HCT116 (cell line): ENCODE results near the gene OSBP2. TPM values are rescaled to one million over a fixed set of nuclear protein-coding genes. Genes with fewer than 3 reads are reported as not detected.
A peak's percentile ranks its signal among the peaks of the same experiment; 100 is the strongest.

Experiments used
- ATAC-seq: fragments of 200-7000 bp; cut with Tn5 transposase; 2 replicates; pipeline ENCODE4 v1.9.1; 2020; ENCODE audit warnings: mild to moderate bottlenecking, moderate library complexity
- BruUV-seq: library from RNA; stranded (reverse); fragments of 400-500 nt; replicated peaks from 2 replicates; lab custom pipeline; 2021; lab: Mats Ljungman, UMichigan
- CTCF ChIA-PET: fragments of 300-600 bp; sonication (Branson Sonifier 250); formaldehyde crosslinking; loops from one replicate; lab custom pipeline; 2021; ENCODE audit warnings: antibody characterized with exemption; lab: Charles Lee
- POLR2A ChIA-PET: fragments of 300-600, 350-600 bp; sonication (Branson Sonifier 250); formaldehyde crosslinking; loops from one replicate; lab custom pipeline; 2021; ENCODE audit warnings: antibody characterized with exemption; lab: Charles Lee
- RAD21 ChIA-PET, 2 experiments: fragments of 300-600 bp; sonication (Branson Sonifier 250); formaldehyde crosslinking; loops; one replicate each; lab custom pipeline; 2023; ENCODE audit warnings: low total read pairs in 2 of 2; ENCODE audit not compliant: uncharacterized antibody in 2 of 2, unreplicated experiment in 2 of 2, low non-redundant PET in 1 of 2; lab: Charles Lee
- DNase-seq: peaks from one replicate; pipeline ENCODE4 v3.0.0-alpha.2; 2010; ENCODE audit warnings: low read depth, low spot score
- H2AFZ ChIP-seq: fragments of 200-600 bp; shearing (Covaris generic), sonication (generic); 2 replicates; pipeline ENCODE4 v1.6.1; 2017; ENCODE audit warnings: low read depth, mixed run types, mixed read lengths, antibody characterized with exemption, low read length; ENCODE audit not compliant: poor library complexity, severe bottlenecking
- H3K27ac ChIP-seq: 2 replicates; pipeline ENCODE4 v1.5.1; 2012; ENCODE audit warnings: low read depth, low read length
- H3K27me3 ChIP-seq: fragments of 200-600 bp; sonication (generic); 2 replicates; pipeline ENCODE4 v1.6.1; 2016; ENCODE audit warnings: mixed run types, low read length, mixed read lengths; ENCODE audit not compliant: insufficient read depth
- H3K36me3 ChIP-seq, 2 experiments: fragments of 200-500 bp in 1 of 2; fragments of 200-600 bp in 1 of 2; sonication (Bioruptor generic) in 1 of 2; sonication (generic) in 1 of 2; 2 replicates each; pipeline versions ENCODE4 v1.5.1 to v1.6.1; 2014 to 2016; ENCODE audit warnings: low read length in 2 of 2, inconsistent platforms in 1 of 2, mixed read lengths in 1 of 2, mixed run types in 1 of 2; ENCODE audit not compliant: insufficient read depth in 2 of 2, control insufficient read depth in 1 of 2
- H3K4me1 ChIP-seq, 2 experiments: fragments of 200-600 bp in 1 of 2; sonication (generic) in 1 of 2; 2 replicates each; pipeline versions ENCODE4 v1.5.1 to v1.6.1; 2012 to 2017; ENCODE audit warnings: low read length in 2 of 2, inconsistent platforms in 1 of 2, mild to moderate bottlenecking in 1 of 2, mixed read lengths in 1 of 2, mixed run types in 1 of 2, moderate library complexity in 1 of 2; ENCODE audit not compliant: insufficient read depth in 2 of 2, control insufficient read depth in 1 of 2
- H3K4me2 ChIP-seq: fragments of 200-600 bp; sonication (generic); 2 replicates; pipeline ENCODE4 v1.6.1; 2017; ENCODE audit warnings: mixed run types, low read length, mixed read lengths
- H3K4me3 ChIP-seq, 2 experiments: fragments of 200-600 bp in 1 of 2; sonication (generic) in 1 of 2; replicated peaks in 1 of 2; 2 replicates each; pipeline ENCODE4 v1.5.1; 2011 to 2016; ENCODE audit warnings: low read length in 2 of 2, control low read depth in 1 of 2, low read depth in 1 of 2, mild to moderate bottlenecking in 1 of 2, mixed read lengths in 1 of 2, mixed run types in 1 of 2
- H3K79me2 ChIP-seq: fragments of 200-600 bp; sonication (generic); 2 replicates; pipeline ENCODE4 v1.6.1; 2017; ENCODE audit warnings: mild to moderate bottlenecking, mixed run types, low read length, moderate library complexity, mixed read lengths; ENCODE audit not compliant: insufficient read depth
- H3K9ac ChIP-seq: fragments of 200-600 bp; sonication (generic); 2 replicates; pipeline ENCODE4 v1.6.1; 2016; ENCODE audit warnings: low read length, mixed read lengths
- H3K9me2 ChIP-seq: fragments of 200-600 bp; sonication (generic), shearing (Covaris generic); 2 replicates; pipeline ENCODE4 v1.6.1; 2017; ENCODE audit warnings: mixed run types, mild to moderate bottlenecking, moderate library complexity; ENCODE audit not compliant: insufficient read depth
- H3K9me3 ChIP-seq, 2 experiments: fragments of 200-500 bp in 1 of 2; fragments of 200-600 bp in 1 of 2; sonication (Bioruptor generic) in 1 of 2; sonication (generic) in 1 of 2; 2 replicates each; pipeline ENCODE4 v1.6.1; 2014 to 2017; ENCODE audit warnings: low read length in 2 of 2, mixed read lengths in 2 of 2, inconsistent platforms in 1 of 2, low read depth in 1 of 2, mild to moderate bottlenecking in 1 of 2, mixed run types in 1 of 2, moderate library complexity in 1 of 2; ENCODE audit not compliant: control insufficient read depth in 1 of 2, insufficient read depth in 1 of 2
- H4K20me1 ChIP-seq: fragments of 200-600 bp; sonication (generic), shearing (Covaris generic); 2 replicates; pipeline ENCODE4 v1.6.1; 2017; ENCODE audit warnings: mixed run types, mild to moderate bottlenecking, moderate library complexity; ENCODE audit not compliant: insufficient read depth
- ELF1 ChIP-seq: IDR thresholded peaks from 2 replicates; pipeline ENCODE4 v1.6.1; 2012; ENCODE audit warnings: low read depth, borderline replicate concordance
- EZH2phosphoT487 ChIP-seq: fragments of 200-600 bp; IDR thresholded peaks from 2 replicates; pipeline ENCODE4 v1.6.1; 2018; ENCODE audit warnings: antibody characterized with exemption, borderline replicate concordance
- POLR2A ChIP-seq: IDR thresholded peaks from 2 replicates; pipeline ENCODE4 v1.7.0; 2011; ENCODE audit warnings: borderline replicate concordance; ENCODE audit not compliant: insufficient read depth, insufficient read length; ENCODE audit errors: extremely low read depth
- SIN3A ChIP-seq: IDR thresholded peaks from 2 replicates; pipeline ENCODE4 v1.6.1; 2012; ENCODE audit warnings: low read depth
- SP1 ChIP-seq: IDR thresholded peaks from 2 replicates; pipeline ENCODE4 v1.6.1; 2012; ENCODE audit warnings: low read depth
- TCF7L2 ChIP-seq: IDR thresholded peaks from 2 replicates; pipeline ENCODE4 v1.7.0; 2011; ENCODE audit warnings: borderline replicate concordance, inconsistent platforms; ENCODE audit not compliant: insufficient read depth, insufficient read length; ENCODE audit errors: extremely low read depth
- YY1 ChIP-seq: IDR thresholded peaks from 2 replicates; pipeline ENCODE4 v1.6.1; 2011; ENCODE audit warnings: low read length, low read depth, moderate library complexity, mild to moderate bottlenecking; ENCODE audit not compliant: insufficient replicate concordance; ENCODE audit errors: extremely low read depth
- ZNF274 ChIP-seq: fragments of 200-500 bp; sonication (Bioruptor generic); IDR thresholded peaks from 2 replicates; pipeline ENCODE4 v1.6.1; 2014; ENCODE audit warnings: mild to moderate bottlenecking, low read depth, low read length, inconsistent platforms
- intact Hi-C: fragments of 100-400 bp; cut with micrococcal nuclease; formaldehyde crosslinking; loops from 2 replicates; pipeline ENCODE4 v1.10.0; 2022
- total RNA-seq: library from RNA; stranded (reverse); gene quantifications from one replicate; pipeline ENCODE4 v1.2.1, GENCODE V29; 2021; ENCODE audit not compliant: unreplicated experiment
- TF ChIP-seq, protein P1 (sequence below): IDR thresholded peaks from 2 replicates; pipeline ENCODE4 v1.6.1; 2011; ENCODE audit warnings: mild to moderate bottlenecking, low read length, moderate library complexity; ENCODE audit not compliant: insufficient replicate concordance; ENCODE audit errors: extremely low read depth

OSBP2 gene
- total RNA-seq, 1 experiment from 2014 or later, result 12.9 TPM

DNA sequence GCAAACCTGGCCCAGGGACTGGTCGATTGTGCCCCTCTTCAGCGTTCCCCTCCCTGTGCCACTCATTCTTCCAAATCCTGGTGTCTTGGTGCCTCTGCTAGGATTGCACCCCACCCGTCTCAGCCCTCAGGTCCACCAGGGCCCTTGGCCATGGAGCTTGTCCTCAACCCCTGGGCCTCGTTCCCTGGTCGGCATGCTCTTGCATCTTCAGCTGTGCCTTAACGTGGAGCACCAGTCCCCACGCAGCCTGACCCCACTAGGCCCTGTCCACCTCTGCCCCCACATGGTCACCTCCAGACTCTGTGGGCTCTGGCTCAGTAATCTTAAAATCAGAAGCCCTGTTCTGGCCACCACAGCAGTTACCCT lies 61.1 kb downstream of the OSBP2 start:
- ChIA-PET POLR2A (interaction anchor here (1.9 kb wide), 1 partner anchor 121 kb away, joined by 15 read pairs; the partner anchor contains the start of gene SLC35E4), RAD21 (interaction anchor here (1.0 to 2.5 kb wide), 6 partner anchors 54 to 150 kb away, joined by 4 to 27 read pairs (median 6); partner anchors contain the start of genes SLC35E4 (in 2 of the 2) and TCN2 (in 1 of the 2))

More for the DNA sequence above, 61.1 kb downstream of the OSBP2 start:
- Histone ChIP-seq H3K36me3 (no peaks in the 10 kb centered on the region), H3K9ac (no peak overlapping the region), H3K79me2 (no peaks in the 10 kb centered on the region), H3K4me3 (no peak overlapping the region), H3K9me3 (no peaks in the 10 kb centered on the region), H4K20me1 (no peaks in the 10 kb centered on the region), H3K27me3 (no peaks in the 10 kb centered on the region), H3K4me1 (peaks cover 0 to 6% of the 10 kb centered on the region in 2 experiments; a peak in 1 of 4 replicates), H3K9me2 (no peaks in the 10 kb centered on the region), H3K27ac (no peak overlapping the region), H2AFZ (no peak overlapping the region), H3K4me2 (no peak overlapping the region)
- CTCF ChIA-PET, result interaction anchor here (0.8 to 2.5 kb wide), 15 partner anchors 8 to 311 kb away, joined by 3 to 95 read pairs (median 5); partner anchors contain the start of genes PES1, SLC35E4 and TCN2
- no TSS peak for BruUV-seq
- TF ChIP-seq ZNF274 (no peak), POLR2A (no peak), EZH2phosphoT487 (no peak), SIN3A (no peak), YY1 (no peak), TCF7L2 (no peak), ELF1 (no peak), SP1 (no peak)
- TF ChIP-seq, protein P1, sequence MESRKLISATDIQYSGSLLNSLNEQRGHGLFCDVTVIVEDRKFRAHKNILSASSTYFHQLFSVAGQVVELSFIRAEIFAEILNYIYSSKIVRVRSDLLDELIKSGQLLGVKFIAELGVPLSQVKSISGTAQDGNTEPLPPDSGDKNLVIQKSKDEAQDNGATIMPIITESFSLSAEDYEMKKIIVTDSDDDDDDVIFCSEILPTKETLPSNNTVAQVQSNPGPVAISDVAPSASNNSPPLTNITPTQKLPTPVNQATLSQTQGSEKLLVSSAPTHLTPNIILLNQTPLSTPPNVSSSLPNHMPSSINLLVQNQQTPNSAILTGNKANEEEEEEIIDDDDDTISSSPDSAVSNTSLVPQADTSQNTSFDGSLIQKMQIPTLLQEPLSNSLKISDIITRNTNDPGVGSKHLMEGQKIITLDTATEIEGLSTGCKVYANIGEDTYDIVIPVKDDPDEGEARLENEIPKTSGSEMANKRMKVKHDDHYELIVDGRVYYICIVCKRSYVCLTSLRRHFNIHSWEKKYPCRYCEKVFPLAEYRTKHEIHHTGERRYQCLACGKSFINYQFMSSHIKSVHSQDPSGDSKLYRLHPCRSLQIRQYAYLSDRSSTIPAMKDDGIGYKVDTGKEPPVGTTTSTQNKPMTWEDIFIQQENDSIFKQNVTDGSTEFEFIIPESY, result no peak
- intact Hi-C loops, result loop anchor here (1.0 to 10.0 kb wide), 3 partner anchors 121 to 311 kb away; partner anchors contain the start of gene TCN2
- peak; percentile 18; the same call in 1 of the 2 replicates for ATAC-seq
- no peak for DNase-seq
